IMR-90 (cell line): ENCODE results near the gene OSBP2.

Experiments
- BHLHE40 ChIP-seq: fragments of 150-350 bp; IDR thresholded peaks from 2 replicates; pipeline ENCODE4 v1.6.1; 2016; ENCODE audit warnings: mild to moderate bottlenecking, low read depth, low read length
- USF2 ChIP-seq: fragments of 150-350 bp; IDR thresholded peaks from 2 replicates; pipeline ENCODE4 v1.6.1; 2017; ENCODE audit warnings: mild to moderate bottlenecking, antibody characterized with exemption, low read length, low read depth

- no peak for TF ChIP-seq USF2
- no peak for TF ChIP-seq BHLHE40
These were observed 184.7 kb downstream of the OSBP2 start for GRCh38 chr22:30879415-30879797.
